Panc1 (cell line): ENCODE measurements around the gene ZNF48. TPM values are rescaled to one million over a fixed set of nuclear protein-coding genes. Genes with fewer than 3 reads are reported as not detected.
"Not testable (repeated sequence)": the region's sequence is repeated elsewhere in the genome, so short reads cannot be mapped to it uniquely, and the experiment has no call there.

Experiments
- ATAC-seq: fragments of 200-7000 bp; cut with Tn5 transposase; 2 replicates; pipeline ENCODE4 v1.9.1; 2020; ENCODE audit warnings: mild to moderate bottlenecking, moderate library complexity
- BruUV-seq: library from RNA; stranded (reverse); fragments of 400-500 nt; replicated peaks from 2 replicates; lab custom pipeline; 2021; lab: Mats Ljungman, UMichigan
- CTCF ChIA-PET: fragments of 300-600 bp; sonication (Branson Sonifier 250); formaldehyde crosslinking; loops from one replicate; lab custom pipeline; 2022; ENCODE audit warnings: antibody characterized with exemption; lab: Charles Lee
- POLR2A ChIA-PET: fragments of 300-600 bp; sonication (Branson Sonifier 250); formaldehyde crosslinking; loops from one replicate; lab custom pipeline; 2022; ENCODE audit warnings: antibody characterized with exemption; lab: Charles Lee
- DNase-seq: peaks from one replicate; pipeline ENCODE4 v3.0.0-alpha.2; 2010; ENCODE audit warnings: low read depth, low spot score
- H3K27ac ChIP-seq: 2 replicates; pipeline ENCODE4 v1.5.1; 2011; ENCODE audit warnings: mild to moderate bottlenecking, low read length, inconsistent platforms
- H3K27me3 ChIP-seq: fragments of 200-500 bp; sonication (Bioruptor generic); 2 replicates; pipeline ENCODE4 v1.6.0; 2014; ENCODE audit warnings: low read length, inconsistent platforms; ENCODE audit not compliant: control insufficient read depth, insufficient read depth
- H3K36me3 ChIP-seq: fragments of 200-500 bp; sonication (Bioruptor generic); 2 replicates; pipeline ENCODE4 v1.5.1; 2014; ENCODE audit warnings: inconsistent platforms, mild to moderate bottlenecking, low read length, moderate library complexity; ENCODE audit not compliant: control insufficient read depth, insufficient read depth
- H3K4me1 ChIP-seq: 2 replicates; pipeline ENCODE4 v1.5.1; 2011; ENCODE audit warnings: inconsistent platforms, mild to moderate bottlenecking, low read length, moderate library complexity; ENCODE audit not compliant: control insufficient read depth, insufficient read depth
- H3K4me3 ChIP-seq, 2 experiments: 2 replicates each; pipeline ENCODE4 v1.5.1; 2011 to 2012; ENCODE audit warnings: low read depth in 2 of 2, low read length in 2 of 2, mild to moderate bottlenecking in 2 of 2, inconsistent platforms in 1 of 2, moderate library complexity in 1 of 2
- H3K9me3 ChIP-seq: fragments of 200-500 bp; sonication (Bioruptor generic); 2 replicates; pipeline ENCODE4 v1.5.1; 2014; ENCODE audit warnings: low read depth, mild to moderate bottlenecking, inconsistent platforms, low read length, moderate library complexity; ENCODE audit not compliant: control insufficient read depth, insufficient read depth
- POLR2AphosphoS5 ChIP-seq: IDR thresholded peaks from 2 replicates; pipeline ENCODE4 v1.6.1; 2012; ENCODE audit warnings: mild to moderate bottlenecking, low read depth, low read length, moderate library complexity
- REST ChIP-seq, 2 experiments: IDR thresholded peaks; 2 replicates each; pipeline ENCODE4 v1.6.1; 2011 to 2012; ENCODE audit warnings: low read depth in 2 of 2, control low read depth in 1 of 2, low read length in 1 of 2, mild to moderate bottlenecking in 1 of 2, moderate library complexity in 1 of 2; ENCODE audit not compliant: insufficient read depth in 1 of 2
- SIN3A ChIP-seq: IDR thresholded peaks from 2 replicates; pipeline ENCODE4 v1.6.1; 2012; ENCODE audit warnings: low read depth, mild to moderate bottlenecking, low read length, moderate library complexity, borderline replicate concordance; ENCODE audit not compliant: insufficient read depth
- TCF7L2 ChIP-seq: IDR thresholded peaks from 2 replicates; pipeline ENCODE4 v1.6.1; 2011; ENCODE audit warnings: mild to moderate bottlenecking, low read depth, low read length, inconsistent platforms
- in situ Hi-C: cut with HindIII; loops from 2 replicates; pipeline ENCODE4 v1.10.0; 2016; ENCODE audit warnings: low sequenced_read_pairs, low pct_unique_long_range_greater_than_20kb
- intact Hi-C: fragments of 100-400 bp; cut with micrococcal nuclease; formaldehyde crosslinking; loops from one replicate; pipeline ENCODE4 v1.10.0; 2022; ENCODE audit not compliant: unreplicated experiment
- total RNA-seq: library from RNA; stranded (reverse); gene quantifications from one replicate; pipeline ENCODE4 v1.2.1, GENCODE V29; 2021; ENCODE audit not compliant: unreplicated experiment
- TF ChIP-seq, protein P1 (sequence below): fragments of 450-650 bp; IDR thresholded peaks from 2 replicates; pipeline ENCODE4 v1.5.1; 2017; ENCODE audit warnings: mild to moderate bottlenecking

The ZNF48 gene
- total RNA-seq, 1 experiment from 2014 or later, result 16.6 TPM

- in situ Hi-C loops (no loop called here), intact Hi-C loops (no loop called here)
- peaks cover 10% of the 10 kb centered on the region for H3K4me1 ChIP-seq
- TF ChIP-seq, protein P1, sequence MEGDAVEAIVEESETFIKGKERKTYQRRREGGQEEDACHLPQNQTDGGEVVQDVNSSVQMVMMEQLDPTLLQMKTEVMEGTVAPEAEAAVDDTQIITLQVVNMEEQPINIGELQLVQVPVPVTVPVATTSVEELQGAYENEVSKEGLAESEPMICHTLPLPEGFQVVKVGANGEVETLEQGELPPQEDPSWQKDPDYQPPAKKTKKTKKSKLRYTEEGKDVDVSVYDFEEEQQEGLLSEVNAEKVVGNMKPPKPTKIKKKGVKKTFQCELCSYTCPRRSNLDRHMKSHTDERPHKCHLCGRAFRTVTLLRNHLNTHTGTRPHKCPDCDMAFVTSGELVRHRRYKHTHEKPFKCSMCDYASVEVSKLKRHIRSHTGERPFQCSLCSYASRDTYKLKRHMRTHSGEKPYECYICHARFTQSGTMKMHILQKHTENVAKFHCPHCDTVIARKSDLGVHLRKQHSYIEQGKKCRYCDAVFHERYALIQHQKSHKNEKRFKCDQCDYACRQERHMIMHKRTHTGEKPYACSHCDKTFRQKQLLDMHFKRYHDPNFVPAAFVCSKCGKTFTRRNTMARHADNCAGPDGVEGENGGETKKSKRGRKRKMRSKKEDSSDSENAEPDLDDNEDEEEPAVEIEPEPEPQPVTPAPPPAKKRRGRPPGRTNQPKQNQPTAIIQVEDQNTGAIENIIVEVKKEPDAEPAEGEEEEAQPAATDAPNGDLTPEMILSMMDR, result no peak
- TF ChIP-seq POLR2AphosphoS5 (no peak), SIN3A (no peak), TCF7L2 (no peak), REST (IDR thresholded peaks at IDR 0.05; ENCODE audit: insufficient read depth in 1 of 2, low read depth in 2 of 2, low read length in 1 of 2) (no peak)
- BruUV-seq, result no TSS peak
- DNase-seq (no peak), ATAC-seq (peak; percentile 13)
- peak overlapping the region; percentile 84 for H3K27ac ChIP-seq
- H3K9me3 ChIP-seq, result no peaks in the 10 kb centered on the region
- H3K36me3 ChIP-seq, result no peaks in the 10 kb centered on the region
- H3K27me3 ChIP-seq, result no peaks in the 10 kb centered on the region
- CTCF ChIA-PET, result interaction anchor here (1.6 kb wide), 1 partner anchor 23 kb away, joined by 3 read pairs; no protein-coding TSS in a partner anchor
- POLR2A ChIA-PET, result interaction anchor here (0.6 kb wide), 1 partner anchor 507 kb away, joined by 3 read pairs; no protein-coding TSS in a partner anchor
- H3K4me3 ChIP-seq, result peak overlapping the region; percentile 85
Measured at GRCh38 chr16:30394592-30395154, 547 bp upstream of the ZNF48 start.

- intact Hi-C loops, result no loop called here
- in situ Hi-C loops, result no loop called here
- peak overlapping the region; percentile 85 for H3K4me3 ChIP-seq
- ATAC-seq, result no peak
- H3K27ac ChIP-seq, result peak overlapping the region; percentile 93
- TF ChIP-seq REST (IDR thresholded peaks at IDR 0.05; ENCODE audit: insufficient read depth in 1 of 2, low read depth in 2 of 2, low read length in 1 of 2), result no peak
- TF ChIP-seq SIN3A, result 0 out of 2 replicates have a peak, but pooled peaks have one; percentile 36
- TF ChIP-seq POLR2AphosphoS5, result no peak
- no peak for TF ChIP-seq TCF7L2
- TF ChIP-seq, protein P1, result no peak
- peaks cover 14% of the 10 kb centered on the region for H3K4me1 ChIP-seq
- H3K27me3 ChIP-seq, result no peaks in the 10 kb centered on the region
- ChIA-PET POLR2A (interaction anchor here (0.6 kb wide), 1 partner anchor 234 kb away, joined by 4 read pairs; no protein-coding TSS in a partner anchor), CTCF (interaction anchor here (0.6 to 1.6 kb wide), 5 partner anchors 13 to 275 kb away, joined by 3 to 9 read pairs (median 3); partner anchors contain the start of gene DCTPP1)
- no peak for DNase-seq
- BruUV-seq, result no TSS peak
- no peaks in the 10 kb centered on the region for H3K9me3 ChIP-seq
- no peaks in the 10 kb centered on the region for H3K36me3 ChIP-seq
Measured at GRCh38 chr16:30395992-30396585, 869 bp downstream of the ZNF48 start.

DNA sequence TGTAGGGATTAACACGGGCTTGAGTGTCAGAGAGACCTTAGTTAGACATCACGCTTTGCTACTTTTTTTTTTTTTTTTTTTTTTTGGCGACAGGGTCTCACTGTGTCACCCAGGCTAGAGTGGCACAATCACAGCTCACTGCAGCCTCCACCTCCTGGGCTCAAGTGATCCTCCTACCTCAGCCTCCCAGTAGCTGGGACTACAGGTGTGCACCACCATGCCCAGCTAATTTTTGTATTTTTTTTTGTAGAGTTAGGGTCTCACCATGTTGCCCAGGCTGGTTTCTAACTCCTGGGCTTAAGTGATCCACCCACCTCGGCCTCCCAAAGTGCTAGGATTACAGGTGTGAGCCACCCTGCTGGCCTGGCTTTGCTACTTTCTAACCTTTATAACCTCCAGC lies 1.4 kb downstream of the ZNF48 start:
- TSS peak; percentile 71 for BruUV-seq
- POLR2A ChIA-PET, H3K36me3 ChIP-seq, ATAC-seq, H3K9me3 ChIP-seq, in situ Hi-C loops, intact Hi-C loops, H3K27me3 ChIP-seq, DNase-seq: not testable (repeated sequence)
- H3K4me3 ChIP-seq, result peak overlapping the region; percentile 85
- peaks cover 17% of the 10 kb centered on the region for H3K4me1 ChIP-seq
- CTCF ChIA-PET, result interaction anchor here (1.1 kb wide), 1 partner anchor 42 kb away, joined by 3 read pairs; no protein-coding TSS in a partner anchor
- peak overlapping the region; percentile 93 for H3K27ac ChIP-seq
